DOHH2 (cell line): ENCODE measurements around the gene MYCT1.

ENCODE experiments used
- H3F3A ChIP-seq: fragments of 200-600 bp; sonication (generic), shearing (Covaris generic); 2 replicates; pipeline ENCODE4 v1.6.0; 2016; ENCODE audit warnings: antibody characterized with exemption, mild to moderate bottlenecking; ENCODE audit not compliant: control insufficient read depth, insufficient read depth
- H3K27ac ChIP-seq: fragments of 200-600 bp; sonication (generic); 2 replicates; pipeline ENCODE4 v1.5.1; 2014; ENCODE audit warnings: low read depth, mild to moderate bottlenecking, low read length, moderate library complexity
- H3K27me3 ChIP-seq: fragments of 200-600 bp; sonication (generic); 2 replicates; pipeline ENCODE4 v1.6.1; 2014; ENCODE audit warnings: mild to moderate bottlenecking, low read length, mixed read lengths; ENCODE audit not compliant: control insufficient read depth
- H3K36me3 ChIP-seq: fragments of 200-600 bp; sonication (generic); 2 replicates; pipeline ENCODE4 v1.6.1; 2014; ENCODE audit warnings: mild to moderate bottlenecking, low read length, moderate library complexity, mixed read lengths; ENCODE audit not compliant: control insufficient read depth
- H3K4me1 ChIP-seq: fragments of 200-600 bp; sonication (generic); 2 replicates; pipeline ENCODE4 v1.6.1; 2014; ENCODE audit warnings: mild to moderate bottlenecking, low read length, mixed read lengths; ENCODE audit not compliant: control insufficient read depth
- H3K4me2 ChIP-seq: fragments of 200-600 bp; sonication (generic); 2 replicates; pipeline ENCODE4 v1.6.0; 2014; ENCODE audit warnings: mild to moderate bottlenecking, low read length, moderate library complexity
- H3K4me3 ChIP-seq: fragments of 200-600 bp; sonication (generic); 2 replicates; pipeline ENCODE4 v1.5.1; 2014; ENCODE audit warnings: mild to moderate bottlenecking, low read length, mixed read lengths
- H3K79me2 ChIP-seq: fragments of 200-600 bp; sonication (generic); 2 replicates; pipeline ENCODE4 v1.6.1; 2014; ENCODE audit warnings: mild to moderate bottlenecking, low read length, mixed read lengths; ENCODE audit not compliant: control insufficient read depth
- H3K9me2 ChIP-seq: fragments of 200-600 bp; sonication (generic); replicated peaks from 2 replicates; pipeline ENCODE4 v1.6.1; 2014; ENCODE audit warnings: mild to moderate bottlenecking, low read length, mixed read lengths; ENCODE audit not compliant: control insufficient read depth
- H3K9me3 ChIP-seq: fragments of 200-600 bp; sonication (generic); 2 replicates; pipeline ENCODE4 v1.6.1; 2014; ENCODE audit warnings: antibody characterized with exemption, low read length, mixed read lengths; ENCODE audit not compliant: control insufficient read depth, insufficient read depth
- H4K20me1 ChIP-seq: fragments of 200-600 bp; sonication (generic); 2 replicates; pipeline ENCODE4 v1.6.0; 2014; ENCODE audit warnings: low read depth, mild to moderate bottlenecking, antibody characterized with exemption, low read length, moderate library complexity; ENCODE audit not compliant: control insufficient read depth, insufficient read depth
- EZH2phosphoT487 ChIP-seq: fragments of 200-600 bp; sonication (generic); IDR thresholded peaks from 2 replicates; pipeline ENCODE4 v1.6.1; 2017; ENCODE audit warnings: borderline replicate concordance, mild to moderate bottlenecking, antibody characterized with exemption, low read length, moderate library complexity, mixed read lengths
- TF ChIP-seq, protein P1 (sequence below): fragments of 200-600 bp; sonication (generic); IDR thresholded peaks from one replicate; pipeline ENCODE4 v1.5.1; 2014; ENCODE audit warnings: antibody characterized with exemption, mild to moderate bottlenecking, low read depth, low read length; ENCODE audit not compliant: poor library complexity, severe bottlenecking

Gene MYCT1

DNA sequence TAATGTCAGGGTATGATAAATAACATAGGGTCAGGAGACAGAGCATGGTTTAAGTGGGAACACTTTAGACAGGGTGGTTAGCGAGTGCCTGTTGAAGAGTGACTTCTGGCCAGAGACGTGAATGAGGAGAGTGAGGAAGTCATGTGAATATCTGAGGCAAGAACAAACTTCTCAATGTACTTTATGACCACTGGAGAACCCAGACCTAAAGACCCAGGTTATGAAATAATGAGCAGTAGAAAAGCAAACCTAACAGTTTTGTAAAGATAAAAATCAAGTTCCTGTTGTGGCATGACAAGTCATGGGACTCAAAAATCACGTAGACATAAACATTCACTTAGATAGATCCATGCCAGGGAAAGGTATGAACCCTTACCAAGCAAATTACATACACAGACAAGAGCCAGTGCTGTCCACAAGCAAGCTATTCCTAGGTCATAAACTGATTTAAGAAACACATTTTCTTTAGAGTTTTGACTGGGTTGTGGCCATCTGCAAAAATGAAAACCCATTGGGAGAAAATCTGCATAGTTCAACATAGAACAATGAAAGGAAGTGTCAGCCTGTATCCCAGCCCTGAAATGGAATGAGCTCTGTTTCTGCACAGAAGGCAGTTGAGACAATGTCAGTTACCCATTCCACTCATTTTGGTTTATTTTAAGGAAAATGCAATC lies 2.2 kb upstream of the MYCT1 start:
- H3K9me2 ChIP-seq: no peaks in the 10 kb centered on the region
- no peak for TF ChIP-seq EZH2phosphoT487
- TF ChIP-seq, protein P1, sequence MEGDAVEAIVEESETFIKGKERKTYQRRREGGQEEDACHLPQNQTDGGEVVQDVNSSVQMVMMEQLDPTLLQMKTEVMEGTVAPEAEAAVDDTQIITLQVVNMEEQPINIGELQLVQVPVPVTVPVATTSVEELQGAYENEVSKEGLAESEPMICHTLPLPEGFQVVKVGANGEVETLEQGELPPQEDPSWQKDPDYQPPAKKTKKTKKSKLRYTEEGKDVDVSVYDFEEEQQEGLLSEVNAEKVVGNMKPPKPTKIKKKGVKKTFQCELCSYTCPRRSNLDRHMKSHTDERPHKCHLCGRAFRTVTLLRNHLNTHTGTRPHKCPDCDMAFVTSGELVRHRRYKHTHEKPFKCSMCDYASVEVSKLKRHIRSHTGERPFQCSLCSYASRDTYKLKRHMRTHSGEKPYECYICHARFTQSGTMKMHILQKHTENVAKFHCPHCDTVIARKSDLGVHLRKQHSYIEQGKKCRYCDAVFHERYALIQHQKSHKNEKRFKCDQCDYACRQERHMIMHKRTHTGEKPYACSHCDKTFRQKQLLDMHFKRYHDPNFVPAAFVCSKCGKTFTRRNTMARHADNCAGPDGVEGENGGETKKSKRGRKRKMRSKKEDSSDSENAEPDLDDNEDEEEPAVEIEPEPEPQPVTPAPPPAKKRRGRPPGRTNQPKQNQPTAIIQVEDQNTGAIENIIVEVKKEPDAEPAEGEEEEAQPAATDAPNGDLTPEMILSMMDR: no peak
- no peaks in the 10 kb centered on the region for H3F3A ChIP-seq
- no peak overlapping the region for H3K27ac ChIP-seq
- no peak overlapping the region for H3K4me3 ChIP-seq
- H3K4me2 ChIP-seq: no peak overlapping the region
- no peaks in the 10 kb centered on the region for H3K36me3 ChIP-seq
- H3K4me1 ChIP-seq: no peaks in the 10 kb centered on the region
- no peaks in the 10 kb centered on the region for H4K20me1 ChIP-seq
- no peaks in the 10 kb centered on the region for H3K79me2 ChIP-seq
- H3K9me3 ChIP-seq: no peaks in the 10 kb centered on the region
- peaks cover 4% of the 10 kb centered on the region for H3K27me3 ChIP-seq

DNA sequence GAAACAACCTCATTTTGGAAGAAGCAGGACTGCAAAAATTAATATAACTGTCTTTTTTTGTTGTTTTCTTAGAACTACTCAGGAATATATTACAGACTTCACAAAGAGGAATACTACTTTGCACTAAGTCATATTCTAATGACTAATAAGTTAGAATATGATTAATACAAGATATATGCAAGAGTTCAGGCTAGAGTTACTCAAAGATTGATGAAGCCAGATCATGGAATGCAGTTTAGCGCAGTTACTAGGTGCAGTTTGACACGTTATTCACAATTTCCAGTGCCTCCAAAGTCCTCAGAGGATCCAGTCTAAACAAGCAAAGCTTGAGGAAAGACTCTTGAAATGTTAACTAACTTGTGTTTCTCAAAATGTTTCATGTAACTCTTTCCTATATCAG lies 1.2 kb upstream of the MYCT1 start:
- TF ChIP-seq, protein P1: no peak
- TF ChIP-seq EZH2phosphoT487: no peak
- Histone ChIP-seq H3K79me2 (no peaks in the 10 kb centered on the region), H3F3A (no peaks in the 10 kb centered on the region), H3K4me1 (no peaks in the 10 kb centered on the region), H3K27ac (no peak overlapping the region), H3K27me3 (peaks cover 15% of the 10 kb centered on the region), H3K9me3 (no peaks in the 10 kb centered on the region), H4K20me1 (no peaks in the 10 kb centered on the region), H3K4me2 (no peak overlapping the region), H3K9me2 (no peaks in the 10 kb centered on the region), H3K36me3 (no peaks in the 10 kb centered on the region), H3K4me3 (no peak overlapping the region)

DNA sequence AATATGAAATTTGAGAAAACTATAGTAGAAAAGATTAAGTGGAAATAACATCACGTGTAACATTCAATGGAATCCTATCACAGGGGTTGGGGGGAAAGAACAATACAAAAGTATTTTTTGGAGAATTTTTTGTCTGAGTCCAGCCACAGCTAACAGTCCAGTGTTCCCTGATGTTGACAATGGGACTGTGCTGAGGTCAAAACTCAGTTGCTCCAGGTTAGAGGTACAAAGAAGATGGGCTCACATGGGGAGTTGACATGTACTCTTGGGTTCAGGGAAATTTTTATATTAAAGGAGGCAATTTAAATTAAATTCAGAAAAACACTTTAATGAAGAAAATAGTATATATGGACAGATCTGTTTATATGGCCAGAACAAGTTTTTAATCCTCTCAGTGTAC lies 995 bp downstream of the MYCT1 start:
- peaks cover 19% of the 10 kb centered on the region for H3K27me3 ChIP-seq
- no peak overlapping the region for H3K27ac ChIP-seq
- no peaks in the 10 kb centered on the region for H3K9me3 ChIP-seq
- no peaks in the 10 kb centered on the region for H3F3A ChIP-seq
- H3K36me3 ChIP-seq: no peaks in the 10 kb centered on the region
- no peak for TF ChIP-seq EZH2phosphoT487
- TF ChIP-seq, protein P1: no peak
- H3K9me2 ChIP-seq: no peaks in the 10 kb centered on the region
- H3K79me2 ChIP-seq: no peaks in the 10 kb centered on the region
- H3K4me2 ChIP-seq: no peak overlapping the region
- no peaks in the 10 kb centered on the region for H4K20me1 ChIP-seq
- H3K4me3 ChIP-seq: no peak overlapping the region
- no peaks in the 10 kb centered on the region for H3K4me1 ChIP-seq

DNA sequence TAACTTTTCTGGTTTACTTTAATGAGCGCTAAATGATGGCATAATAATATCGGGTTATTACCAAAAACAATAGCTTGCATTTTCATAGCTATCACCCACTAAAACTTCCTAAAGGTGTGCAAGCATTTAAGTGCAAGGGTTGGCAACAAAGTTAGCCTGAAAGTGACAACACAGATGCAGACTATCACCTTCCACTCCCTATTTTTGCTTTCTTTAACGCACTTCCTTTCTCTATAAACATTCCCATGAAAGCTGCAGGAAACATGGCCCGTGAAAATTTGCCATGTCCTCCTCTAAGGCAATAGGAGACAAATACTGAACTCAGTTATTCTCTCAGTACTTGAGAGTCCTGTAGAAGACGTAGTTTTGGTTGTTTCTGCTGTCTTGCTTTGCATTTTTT lies 2.7 kb downstream of the MYCT1 start:
- Histone ChIP-seq H3K4me3 (no peak overlapping the region), H3K9me2 (no peaks in the 10 kb centered on the region), H3K4me1 (no peaks in the 10 kb centered on the region), H3F3A (no peaks in the 10 kb centered on the region), H3K4me2 (no peak overlapping the region), H3K79me2 (no peaks in the 10 kb centered on the region), H3K27me3 (peaks cover 19% of the 10 kb centered on the region), H3K9me3 (no peaks in the 10 kb centered on the region), H3K36me3 (no peaks in the 10 kb centered on the region), H4K20me1 (no peaks in the 10 kb centered on the region), H3K27ac (no peak overlapping the region)
- no peak for TF ChIP-seq EZH2phosphoT487
- TF ChIP-seq, protein P1: no peak
